GM19193 (cell line): ENCODE measurements around the gene DNER.

Experiments used
- POLR2A ChIP-seq: IDR thresholded peaks from 4 replicates; pipeline ENCODE4 v1.6.1; 2011; ENCODE audit not compliant: insufficient read depth, insufficient read length; ENCODE audit errors: extremely low read depth

The DNER gene

DNA sequence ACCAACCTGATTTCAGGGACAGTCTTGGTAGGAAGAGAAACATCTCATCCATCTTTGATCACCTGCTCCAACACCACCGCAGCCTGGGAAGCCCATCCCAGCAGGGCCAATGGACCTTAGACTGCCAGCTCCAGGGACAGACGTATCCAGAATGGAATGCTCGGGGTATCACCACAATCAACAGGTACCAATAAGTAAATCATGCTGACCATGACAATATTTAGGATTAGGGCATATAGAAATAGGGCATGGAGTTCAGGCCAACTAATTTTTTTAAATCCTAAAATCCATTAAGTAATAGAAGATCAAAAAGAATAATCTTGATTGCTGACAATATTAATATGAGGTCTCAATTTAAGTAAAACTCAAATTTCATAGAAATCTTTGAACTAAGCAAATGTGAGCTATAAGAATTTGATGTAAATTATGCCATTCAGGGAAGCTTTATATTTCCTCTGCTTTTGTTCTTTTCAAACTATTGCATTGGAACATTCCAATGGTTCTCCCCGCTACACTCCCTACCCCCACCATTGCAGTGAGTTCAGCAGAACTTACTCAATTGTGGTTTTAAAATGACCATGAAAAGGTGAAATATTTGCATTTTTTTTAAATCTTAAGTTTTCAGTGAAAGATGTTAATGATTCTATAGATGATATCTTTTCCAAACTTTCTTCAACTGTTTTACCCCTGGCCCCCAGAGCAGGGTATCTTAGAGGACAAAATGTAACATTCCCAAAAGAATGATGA, 138.6 kb downstream of the DNER start:
- no peak for TF ChIP-seq POLR2A

DNA sequence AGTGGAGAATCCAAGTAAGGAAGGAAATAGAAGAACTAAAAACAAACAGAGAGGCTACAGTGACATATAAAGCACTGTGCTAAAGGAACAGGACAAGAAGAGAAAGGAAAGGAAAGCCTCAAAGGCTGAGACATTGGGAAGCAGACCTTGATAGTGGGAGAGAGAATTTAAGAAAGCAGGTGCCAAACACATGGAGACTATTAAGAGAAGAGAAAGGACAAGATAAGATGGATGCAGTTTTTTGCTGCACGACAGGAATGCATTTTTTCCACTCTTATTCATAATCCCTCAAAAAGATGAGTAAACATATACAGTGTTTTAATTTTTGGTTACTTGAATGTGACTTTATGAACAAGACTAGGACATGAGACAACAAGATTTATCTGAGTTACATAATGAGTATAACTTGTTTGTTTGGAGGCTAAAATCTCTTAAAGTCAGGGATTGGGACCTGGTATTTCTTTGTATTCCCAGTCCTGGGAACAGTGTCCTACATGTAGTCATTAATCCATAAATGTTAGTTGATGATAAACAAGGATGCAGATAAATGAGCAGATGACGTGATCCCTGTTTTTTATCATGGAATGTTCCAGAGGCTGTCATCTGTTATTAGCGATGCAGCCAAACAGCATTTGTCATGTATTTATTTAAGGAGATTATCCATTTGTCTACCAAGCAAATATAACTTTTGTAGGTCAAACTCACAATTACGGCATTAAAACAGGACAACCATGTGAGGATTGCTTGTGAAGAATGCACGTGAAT, 141.7 kb downstream of the DNER start:
- no peak for TF ChIP-seq POLR2A

DNA sequence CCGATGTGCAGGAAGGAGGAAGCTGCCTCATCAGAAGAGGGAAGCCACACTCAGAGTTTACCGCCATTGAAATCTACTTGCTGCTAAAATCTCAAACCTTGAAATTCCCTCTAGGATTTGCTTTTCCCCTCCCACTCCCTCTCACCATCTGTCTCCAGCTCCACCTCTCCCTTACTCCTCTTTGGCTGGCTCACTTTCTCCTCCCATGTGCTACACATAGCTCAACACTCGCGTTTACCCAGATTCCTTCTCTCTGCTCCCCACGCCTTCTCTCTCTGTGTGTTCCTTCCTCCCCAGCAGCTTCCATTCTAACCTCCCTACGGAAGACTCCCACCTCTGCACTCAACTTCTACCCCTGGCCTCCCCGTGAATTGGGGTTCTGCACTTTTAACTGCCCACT, 143.1 kb downstream of the DNER start:
- no peak for TF ChIP-seq POLR2A

DNA sequence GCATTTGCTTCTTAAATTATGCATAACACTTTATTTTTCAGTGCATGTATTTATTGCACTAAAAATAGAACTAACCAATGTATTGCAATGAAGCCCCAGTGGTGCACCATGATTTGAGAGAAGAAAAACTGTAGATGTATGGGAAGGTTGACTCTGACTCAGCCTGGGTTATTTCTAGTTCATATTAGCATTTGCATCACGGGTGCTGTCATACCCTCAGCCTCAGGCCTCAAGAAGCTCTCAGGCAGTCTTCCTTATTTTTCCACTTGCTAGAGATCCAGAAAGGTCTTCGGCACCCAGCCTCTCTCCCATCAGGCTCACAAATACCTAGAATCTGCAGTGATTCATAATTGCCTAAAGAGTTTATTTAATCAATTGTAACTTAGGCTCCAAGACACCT, 148.0 kb downstream of the DNER start:
- no peak for TF ChIP-seq POLR2A

DNA sequence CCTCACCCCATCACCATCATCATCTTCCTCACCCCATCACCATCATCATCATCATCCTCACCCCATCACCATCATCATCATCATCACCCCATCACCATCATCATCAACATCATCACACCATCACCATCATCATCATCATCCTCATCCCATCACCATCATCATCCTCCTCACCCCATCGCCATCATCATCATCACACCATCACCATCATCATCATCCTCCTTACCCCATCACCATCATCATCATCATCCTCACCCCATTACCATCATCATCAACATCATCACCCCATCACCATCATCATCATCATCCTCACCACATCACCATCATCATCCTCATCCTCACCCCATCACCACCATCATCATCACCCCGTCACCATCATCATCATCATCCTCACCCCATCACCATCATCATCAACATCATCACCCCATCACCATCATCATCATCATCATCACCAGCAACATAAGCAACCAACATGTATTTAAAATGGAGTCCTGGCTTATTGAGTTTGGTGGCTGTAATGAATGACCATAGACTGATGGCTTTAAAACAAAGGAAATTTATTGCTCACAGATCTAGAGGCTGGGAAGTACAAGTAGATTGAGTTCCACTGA, 150.0 kb downstream of the DNER start:
- no peak for TF ChIP-seq POLR2A

DNA sequence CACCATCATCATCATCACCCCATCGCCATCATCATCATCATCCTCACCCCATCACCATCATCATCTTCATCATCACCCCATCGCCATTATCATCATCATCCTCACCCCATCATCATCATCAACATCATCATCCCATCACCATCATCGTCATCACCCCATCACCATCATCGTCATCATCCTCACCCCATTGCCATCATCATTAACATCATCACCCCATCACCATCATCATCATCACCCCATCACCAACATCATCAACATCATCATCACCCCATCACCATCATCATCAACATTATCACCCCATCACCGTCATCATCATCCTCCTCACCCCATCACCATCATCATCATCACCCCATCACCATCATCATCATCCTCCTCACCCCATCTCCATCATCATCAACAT, 151.0 kb downstream of the DNER start:
- TF ChIP-seq POLR2A, result no peak

DNA sequence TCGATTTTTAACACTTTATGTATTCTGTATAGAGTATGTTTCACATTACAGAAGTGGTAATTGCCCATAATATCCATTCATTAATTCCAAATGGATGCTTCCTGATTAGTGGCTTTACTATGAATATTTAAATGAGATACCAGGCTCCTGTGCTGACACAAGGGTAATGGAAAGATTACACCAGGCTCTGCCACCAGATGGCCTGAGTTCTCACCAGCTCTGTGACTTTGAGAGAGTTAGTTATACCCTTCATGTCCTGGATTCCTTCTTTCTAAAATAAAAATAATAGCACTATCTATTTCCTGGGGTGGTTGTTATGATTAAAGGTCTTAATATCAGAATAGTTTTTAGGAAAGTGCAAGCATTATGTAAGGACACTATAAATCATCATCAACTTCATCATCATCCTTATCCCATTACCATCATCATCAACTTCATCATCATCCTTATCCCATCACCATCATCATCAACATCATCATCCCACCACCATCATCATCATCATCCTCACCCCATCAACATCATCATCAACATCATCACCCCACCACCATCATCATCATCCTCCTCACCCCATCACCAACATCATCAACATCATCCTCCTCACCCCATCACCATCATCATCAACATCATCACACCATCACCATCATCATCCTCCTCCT, 151.8 kb downstream of the DNER start:
- no peak for TF ChIP-seq POLR2A

DNA sequence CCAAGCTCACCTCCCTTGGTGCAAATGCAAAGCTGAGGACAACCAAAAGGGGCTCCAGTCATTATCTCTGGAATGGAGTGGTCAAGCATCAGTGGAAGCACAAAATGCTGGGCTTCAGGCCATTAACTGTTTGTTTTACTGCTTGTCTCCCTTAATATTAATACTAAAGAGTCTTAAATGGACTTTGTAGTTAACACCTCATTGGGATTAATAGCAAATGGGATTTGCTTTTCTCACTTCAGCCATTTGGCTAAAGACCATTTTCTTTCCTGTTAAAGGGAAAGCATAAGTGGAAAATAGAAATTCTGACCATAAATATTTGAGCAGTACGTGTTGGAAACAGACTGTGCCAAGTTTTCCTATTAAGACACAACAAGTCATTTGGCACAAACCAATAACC, 154.4 kb downstream of the DNER start:
- TF ChIP-seq POLR2A, result no peak

DNA sequence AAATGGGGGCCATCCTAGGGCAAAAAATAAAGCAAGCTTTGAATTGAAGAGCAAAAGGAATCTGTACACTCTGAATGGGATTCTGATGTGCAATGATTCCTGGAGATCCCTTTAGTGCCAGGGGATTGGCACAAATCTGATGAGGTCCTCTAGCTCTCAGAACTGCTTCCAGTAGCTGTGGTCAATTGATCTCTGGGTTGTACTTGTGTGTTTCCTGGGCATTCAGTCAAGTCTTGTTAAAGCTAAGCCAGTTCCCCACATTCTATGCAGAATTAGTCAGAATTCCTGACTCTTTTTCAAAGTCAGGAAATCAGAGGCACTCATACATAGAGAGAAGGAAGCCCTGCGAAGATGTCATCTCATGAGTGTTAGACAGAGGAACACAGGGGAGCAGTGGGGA, 161.3 kb downstream of the DNER start:
- no peak for TF ChIP-seq POLR2A

DNA sequence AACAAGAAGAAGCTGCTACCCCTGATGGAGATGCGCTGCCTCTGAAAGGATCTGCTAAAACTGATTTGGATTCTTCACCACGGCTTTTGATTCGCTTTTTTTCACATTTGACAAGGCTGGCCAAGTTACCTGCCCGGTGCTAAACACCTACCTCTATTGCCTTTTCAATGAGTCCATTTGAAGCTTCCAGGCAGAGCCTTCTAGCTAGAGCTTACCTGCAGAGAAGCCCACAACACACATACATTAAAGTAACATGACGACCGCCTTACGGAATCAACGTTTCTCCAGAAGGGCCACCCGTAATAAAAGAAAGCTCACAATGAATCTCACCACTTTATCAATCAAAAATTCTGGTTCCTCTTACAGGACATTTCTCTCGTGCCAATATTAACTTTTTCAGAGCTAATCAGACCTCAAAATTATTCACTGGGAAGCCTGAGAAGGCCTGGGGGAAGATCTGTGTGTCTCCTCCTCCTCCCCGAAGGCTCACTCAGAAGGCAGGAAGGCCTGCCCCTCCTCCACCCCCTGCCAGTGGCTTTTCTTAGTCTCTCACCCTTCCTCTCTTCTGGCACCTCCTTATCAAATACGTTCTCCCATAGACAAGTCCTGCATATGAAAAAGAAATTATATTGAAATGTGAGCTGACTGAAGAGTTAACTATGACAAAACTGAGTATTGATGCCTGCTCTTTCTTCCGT, 171.0 kb downstream of the DNER start:
- no peak for TF ChIP-seq POLR2A

DNA sequence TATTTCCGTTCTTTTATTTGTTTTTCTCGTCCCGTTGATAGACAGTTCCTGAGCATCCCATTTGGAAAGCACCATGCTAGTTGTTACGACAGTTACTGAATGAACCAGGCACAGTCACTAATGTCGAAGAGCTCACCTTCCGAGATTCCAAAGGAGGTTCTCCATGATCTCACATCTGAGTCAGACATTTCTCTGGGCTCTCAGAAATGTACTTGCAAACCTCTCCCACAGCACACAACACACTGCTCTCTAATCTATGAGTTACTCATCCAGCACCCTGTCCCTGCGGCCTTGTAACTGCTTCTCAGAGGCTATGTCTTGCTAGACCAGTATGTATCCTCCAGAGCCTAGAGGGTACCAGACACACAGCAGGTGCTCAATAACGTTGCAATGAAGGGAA, 174.7 kb downstream of the DNER start:
- TF ChIP-seq POLR2A, result no peak

DNA sequence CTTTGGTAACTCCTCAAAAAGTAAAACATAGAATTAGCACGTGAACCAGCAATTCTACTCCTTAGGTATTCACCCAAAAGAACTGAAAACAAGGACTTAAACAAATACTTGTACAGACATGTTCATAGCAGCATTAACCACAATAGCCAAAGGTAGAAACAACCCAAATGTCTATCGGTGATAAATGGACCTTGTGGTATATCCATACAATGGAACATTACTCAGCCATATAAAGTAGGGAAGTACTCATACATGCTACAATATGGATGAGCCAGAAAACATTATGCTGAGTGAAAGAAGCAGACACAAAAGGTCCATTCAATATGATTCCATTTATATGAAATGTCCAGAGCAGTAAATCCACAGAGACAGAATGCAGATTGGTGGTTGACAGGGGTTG, 182.8 kb downstream of the DNER start:
- TF ChIP-seq POLR2A, result no peak

DNA sequence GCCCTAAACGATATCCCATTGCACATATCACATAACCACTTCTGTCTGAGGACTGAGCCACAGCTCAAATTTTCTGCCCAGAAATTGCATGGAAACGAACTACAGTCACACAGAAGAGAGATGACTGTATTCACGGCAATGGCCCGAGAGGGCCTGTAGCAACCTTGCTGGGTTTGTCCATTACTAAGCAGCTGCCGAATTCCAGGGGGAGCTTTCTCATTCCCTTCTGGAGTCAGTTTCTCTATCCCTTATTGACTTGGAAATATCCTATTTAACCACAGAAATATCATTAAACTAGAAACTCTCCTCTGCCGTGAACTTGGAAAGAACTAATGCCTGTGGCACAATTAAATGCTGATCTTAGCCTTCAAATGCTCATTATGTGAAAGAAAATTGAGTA, 183.9 kb downstream of the DNER start:
- TF ChIP-seq POLR2A, result no peak

DNA sequence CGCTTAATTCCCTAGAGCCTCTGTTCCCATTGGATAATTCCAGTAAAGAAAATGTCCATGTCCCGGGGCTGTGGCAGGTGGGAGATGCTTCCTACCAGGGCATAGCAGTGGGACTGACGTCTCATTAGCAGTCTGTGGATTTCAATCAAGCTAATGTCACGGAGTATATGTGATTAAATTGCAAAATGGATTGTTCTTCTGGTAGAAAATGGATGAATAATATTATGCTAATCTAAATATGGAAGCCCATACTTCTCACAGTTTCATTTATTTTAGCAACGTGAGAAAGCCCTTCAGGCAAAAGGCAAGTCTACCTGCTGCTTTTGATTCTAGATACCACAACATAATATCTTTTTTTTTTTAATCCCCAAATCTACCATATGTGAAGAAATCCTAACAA, 185.5 kb downstream of the DNER start:
- TF ChIP-seq POLR2A, result no peak

DNA sequence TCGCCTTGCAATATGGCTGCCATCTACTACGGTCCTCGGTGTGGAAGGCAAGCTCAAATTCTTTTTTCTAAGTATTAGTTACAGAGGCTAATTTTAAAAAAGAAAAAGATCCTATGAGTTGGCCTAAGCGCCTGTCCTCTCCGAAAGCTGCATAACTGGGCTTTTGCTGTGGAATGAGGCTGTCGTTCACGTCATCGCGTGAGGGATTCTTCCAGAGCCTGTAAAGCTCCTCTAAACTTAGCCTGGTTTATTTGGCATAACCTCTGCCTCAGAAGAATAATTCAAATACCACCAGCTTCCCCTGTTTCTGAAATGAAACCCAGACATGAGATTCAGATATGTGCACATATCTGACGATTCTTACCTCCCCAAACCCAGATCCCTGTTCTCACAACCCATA, 187.4 kb downstream of the DNER start:
- TF ChIP-seq POLR2A, result no peak
